ENCODE data around the gene CXorf49B.

CXorf49B gene

GRCh38 chrX:71814123-71814912, 51.2 kb downstream of the CXorf49B start:
- DNase-seq (ENCODE audit: low spot score) (no peak), ATAC-seq (ENCODE audit: low read depth) (no peak)
- H3K9me3 ChIP-seq (ENCODE audit: severe bottlenecking): no peaks in the 10 kb centered on the region
- no peaks in the 10 kb centered on the region for H3K27me3 ChIP-seq (ENCODE audit: insufficient read depth, poor library complexity, severe bottlenecking)
- no peak for TF ChIP-seq CTCF (IDR thresholded peaks at IDR 0.05; ENCODE audit: poor library complexity, severe bottlenecking)
- no peak overlapping the region for H3K27ac ChIP-seq (ENCODE audit: poor library complexity, severe bottlenecking)
- H3K36me3 ChIP-seq (ENCODE audit: low read depth): no peaks in the 10 kb centered on the region
- no peak overlapping the region for H3K4me3 ChIP-seq (ENCODE audit: severe bottlenecking)
- no peaks in the 10 kb centered on the region for H3K4me1 ChIP-seq (ENCODE audit: insufficient read depth, poor library complexity, severe bottlenecking)

- no peaks in the 10 kb centered on the region for H3K27me3 ChIP-seq (ENCODE audit: insufficient read depth, poor library complexity, severe bottlenecking)
- no peak for TF ChIP-seq CTCF (IDR thresholded peaks at IDR 0.05; ENCODE audit: poor library complexity, severe bottlenecking)
- ATAC-seq (ENCODE audit: low read depth) (no peak), DNase-seq (ENCODE audit: low spot score) (no peak)
- no peaks in the 10 kb centered on the region for H3K9me3 ChIP-seq (ENCODE audit: severe bottlenecking)
- no peaks in the 10 kb centered on the region for H3K36me3 ChIP-seq (ENCODE audit: low read depth)
- H3K4me1 ChIP-seq (ENCODE audit: insufficient read depth, poor library complexity, severe bottlenecking): no peaks in the 10 kb centered on the region
- H3K27ac ChIP-seq (ENCODE audit: poor library complexity, severe bottlenecking): no peak overlapping the region
- H3K4me3 ChIP-seq (ENCODE audit: severe bottlenecking): no peak overlapping the region
Measured at GRCh38 chrX:71815121-71815905, 52.2 kb downstream of the CXorf49B start.

- H3K27ac ChIP-seq (ENCODE audit: poor library complexity, severe bottlenecking): no peak overlapping the region
- no peaks in the 10 kb centered on the region for H3K36me3 ChIP-seq (ENCODE audit: low read depth)
- H3K27me3 ChIP-seq (ENCODE audit: insufficient read depth, poor library complexity, severe bottlenecking): no peaks in the 10 kb centered on the region
- no peaks in the 10 kb centered on the region for H3K9me3 ChIP-seq (ENCODE audit: severe bottlenecking)
- H3K4me3 ChIP-seq (ENCODE audit: severe bottlenecking): no peak overlapping the region
- no peaks in the 10 kb centered on the region for H3K4me1 ChIP-seq (ENCODE audit: insufficient read depth, poor library complexity, severe bottlenecking)
- DNase-seq (ENCODE audit: low spot score) (no peak), ATAC-seq (ENCODE audit: low read depth) (no peak)
- no peak for TF ChIP-seq CTCF (IDR thresholded peaks at IDR 0.05; ENCODE audit: poor library complexity, severe bottlenecking)
Measured at GRCh38 chrX:71815906-71816156, 52.7 kb downstream of the CXorf49B start.
